Measurements from ENCODE around the gene SENP1.

The SENP1 gene

GRCh38 chr12:48040354-48040753 is 65.5 kb downstream of the SENP1 start:
- no peaks in the 10 kb centered on the region for H3K9me3 ChIP-seq (ENCODE audit: low read depth, low read length)
- no peak overlapping the region for H3K9ac ChIP-seq (ENCODE audit: insufficient read length)
- TF ChIP-seq POLR2AphosphoS5 (IDR thresholded peaks at IDR 0.05; ENCODE audit: borderline replicate concordance, low read depth, low read length) (no peak), FOXP2 (optimal IDR thresholded peaks at IDR 0.05; ENCODE audit: control extremely low read depth, extremely low read length, insufficient read depth) (no peak), EZH2 (IDR thresholded peaks at IDR 0.05) (no peak)
- no peak for DNase-seq (ENCODE audit: low read depth, low spot score)
- H3K36me3 ChIP-seq (ENCODE audit: insufficient read depth, low read length) = peaks cover 17% of the 10 kb centered on the region
- no peak overlapping the region for H3K27ac ChIP-seq
- H3K4me3 ChIP-seq = no peak overlapping the region

GRCh38 chr12:48039151-48039550 is 66.7 kb downstream of the SENP1 start:
- no peak for DNase-seq (ENCODE audit: low read depth, low spot score)
- peaks cover 6% of the 10 kb centered on the region for H3K36me3 ChIP-seq (ENCODE audit: insufficient read depth, low read length)
- H3K9ac ChIP-seq (ENCODE audit: insufficient read length) = no peak overlapping the region
- H3K9me3 ChIP-seq (ENCODE audit: low read depth, low read length) = no peaks in the 10 kb centered on the region
- no peak for TF ChIP-seq EZH2 (IDR thresholded peaks at IDR 0.05)
- TF ChIP-seq POLR2AphosphoS5 (IDR thresholded peaks at IDR 0.05; ENCODE audit: borderline replicate concordance, low read depth, low read length) = no peak
- TF ChIP-seq FOXP2 (optimal IDR thresholded peaks at IDR 0.05; ENCODE audit: control extremely low read depth, extremely low read length, insufficient read depth) = no peak
- no peak overlapping the region for H3K4me3 ChIP-seq
- no peak overlapping the region for H3K27ac ChIP-seq

- H3K36me3 ChIP-seq (ENCODE audit: insufficient read depth, low read length) = peaks cover 2% of the 10 kb centered on the region
- DNase-seq (ENCODE audit: low read depth, low spot score) = no peak
- no peak overlapping the region for H3K9ac ChIP-seq (ENCODE audit: insufficient read length)
- no peak overlapping the region for H3K4me3 ChIP-seq
- TF ChIP-seq EZH2 (IDR thresholded peaks at IDR 0.05) (no peak), POLR2AphosphoS5 (IDR thresholded peaks at IDR 0.05; ENCODE audit: borderline replicate concordance, low read depth, low read length) (no peak), FOXP2 (optimal IDR thresholded peaks at IDR 0.05; ENCODE audit: control extremely low read depth, extremely low read length, insufficient read depth) (no peak)
- H3K9me3 ChIP-seq (ENCODE audit: low read depth, low read length) = no peaks in the 10 kb centered on the region
- H3K27ac ChIP-seq = no peak overlapping the region
Observed at GRCh38 chr12:48038085-48038484, 67.8 kb downstream of the SENP1 start.

GRCh38 chr12:48037267-48037915 is 68.5 kb downstream of the SENP1 start:
- TF ChIP-seq EZH2 (IDR thresholded peaks at IDR 0.05) (no peak), POLR2AphosphoS5 (IDR thresholded peaks at IDR 0.05; ENCODE audit: borderline replicate concordance, low read depth, low read length) (no peak), FOXP2 (optimal IDR thresholded peaks at IDR 0.05; ENCODE audit: control extremely low read depth, extremely low read length, insufficient read depth) (no peak)
- H3K9ac ChIP-seq (ENCODE audit: insufficient read length) = no peak overlapping the region
- H3K27ac ChIP-seq = no peak overlapping the region
- DNase-seq (ENCODE audit: low read depth, low spot score) = no peak
- H3K9me3 ChIP-seq (ENCODE audit: low read depth, low read length) = no peaks in the 10 kb centered on the region
- no peaks in the 10 kb centered on the region for H3K36me3 ChIP-seq (ENCODE audit: insufficient read depth, low read length)
- H3K4me3 ChIP-seq = no peak overlapping the region

- H3K4me3 ChIP-seq = no peak overlapping the region
Observed at GRCh38 chr12:48036818-48037217, 69.1 kb downstream of the SENP1 start.

GRCh38 chr12:48034835-48035805 is 70.8 kb downstream of the SENP1 start:
- Histone ChIP-seq H3K4me3 (no peak overlapping the region), H3K9me3 (ENCODE audit: low read depth, low read length) (no peaks in the 10 kb centered on the region), H3K27ac (no peak overlapping the region), H3K9ac (ENCODE audit: insufficient read length) (no peak overlapping the region), H3K36me3 (ENCODE audit: insufficient read depth, low read length) (no peaks in the 10 kb centered on the region)
- no peak for TF ChIP-seq POLR2AphosphoS5 (IDR thresholded peaks at IDR 0.05; ENCODE audit: borderline replicate concordance, low read depth, low read length)
- no peak for TF ChIP-seq EZH2 (IDR thresholded peaks at IDR 0.05)
- TF ChIP-seq FOXP2 (optimal IDR thresholded peaks at IDR 0.05; ENCODE audit: control extremely low read depth, extremely low read length, insufficient read depth) = no peak
- DNase-seq (ENCODE audit: low read depth, low spot score) = no peak

More at GRCh38 chr12:48036818-48037217, 69.1 kb downstream of the SENP1 start:
- no peak for TF ChIP-seq POLR2AphosphoS5 (IDR thresholded peaks at IDR 0.05; ENCODE audit: borderline replicate concordance, low read depth, low read length)
- TF ChIP-seq FOXP2 (optimal IDR thresholded peaks at IDR 0.05; ENCODE audit: control extremely low read depth, extremely low read length, insufficient read depth) = no peak
- no peak for TF ChIP-seq EZH2 (IDR thresholded peaks at IDR 0.05)
- Histone ChIP-seq H3K9me3 (ENCODE audit: low read depth, low read length) (no peaks in the 10 kb centered on the region), H3K36me3 (ENCODE audit: insufficient read depth, low read length) (no peaks in the 10 kb centered on the region), H3K27ac (no peak overlapping the region), H3K9ac (ENCODE audit: insufficient read length) (no peak overlapping the region)
- no peak for DNase-seq (ENCODE audit: low read depth, low spot score)

- Histone ChIP-seq H3K9ac (ENCODE audit: insufficient read length) (no peak overlapping the region), H3K4me3 (no peak overlapping the region), H3K27ac (no peak overlapping the region), H3K36me3 (ENCODE audit: insufficient read depth, low read length) (no peaks in the 10 kb centered on the region), H3K9me3 (ENCODE audit: low read depth, low read length) (no peaks in the 10 kb centered on the region)
- no peak for DNase-seq (ENCODE audit: low read depth, low spot score)
- TF ChIP-seq EZH2 (IDR thresholded peaks at IDR 0.05) (no peak), POLR2AphosphoS5 (IDR thresholded peaks at IDR 0.05; ENCODE audit: borderline replicate concordance, low read depth, low read length) (no peak), FOXP2 (optimal IDR thresholded peaks at IDR 0.05; ENCODE audit: control extremely low read depth, extremely low read length, insufficient read depth) (no peak)
Observed at GRCh38 chr12:48033451-48033850, 72.4 kb downstream of the SENP1 start.

- Histone ChIP-seq H3K9ac (ENCODE audit: insufficient read length) (no peak overlapping the region), H3K36me3 (ENCODE audit: insufficient read depth, low read length) (no peaks in the 10 kb centered on the region), H3K4me3 (no peak overlapping the region), H3K9me3 (ENCODE audit: low read depth, low read length) (no peaks in the 10 kb centered on the region), H3K27ac (no peak overlapping the region)
- TF ChIP-seq EZH2 (IDR thresholded peaks at IDR 0.05) = no peak
- no peak for DNase-seq (ENCODE audit: low read depth, low spot score)
Observed at GRCh38 chr12:48032597-48032996, 73.3 kb downstream of the SENP1 start.

Measured in SK-N-MC (cell line).